Stomach (tissue), 9 donors: Measurements from ENCODE around the gene ACACA. TPM values are rescaled to one million over a fixed set of nuclear protein-coding genes. Genes with fewer than 3 reads are reported as not detected.

Experiments used
- DNase-seq, 2 donors: peaks; one replicate each; pipeline versions ENCODE4 v3.0.0 to v3.0.0-alpha.2; 2013 to 2019
- H3K27ac ChIP-seq, 5 donors: fragments of 200-600 bp in 4 of 5; sonication (generic) in 4 of 5; one replicate each; pipeline ENCODE4 v1.5.1; 2013 to 2019; ENCODE audit warnings: mild to moderate bottlenecking in 1 of 5, moderate library complexity in 1 of 5
- H3K27me3 ChIP-seq, 3 donors: fragments of 200-600 bp; sonication (generic); one replicate each; pipeline ENCODE4 v1.5.1; 2017 to 2019; ENCODE audit warnings: mixed run types in 1 of 3
- H3K36me3 ChIP-seq, 4 donors: fragments of 200-600 bp; sonication (generic); 1 replicate in 3 of 4; 2 replicates in 1 of 4; pipeline ENCODE4 v1.5.1; 2016 to 2019
- H3K4me1 ChIP-seq, 4 donors: fragments of 200-600 bp; sonication (generic); one replicate each; pipeline ENCODE4 v1.5.1; 2016 to 2019
- H3K4me3 ChIP-seq, 4 donors: fragments of 200-600 bp; sonication (generic) in 3 of 4; one replicate each; pipeline ENCODE4 v1.5.1; 2016 to 2019; ENCODE audit warnings: mild to moderate bottlenecking in 1 of 4
- H3K9me3 ChIP-seq, 4 donors: fragments of 200-600 bp; sonication (generic); one replicate each; pipeline ENCODE4 v1.5.1; 2016 to 2019
- EP300 ChIP-seq: sonication (generic); formaldehyde crosslinking; IDR thresholded peaks from one replicate; pipeline ENCODE4 v1.6.1; 2017; ENCODE audit warnings: antibody characterized with exemption
- POLR2A ChIP-seq, 4 donors: fragments of 450-650 bp; IDR thresholded peaks; one replicate each; pipeline ENCODE4 v1.6.1; 2016; ENCODE audit warnings: antibody characterized with exemption in 4 of 4, control low read depth in 2 of 4, mild to moderate bottlenecking in 1 of 4, moderate library complexity in 1 of 4
- POLR2AphosphoS5 ChIP-seq, 3 donors: sonication (generic); formaldehyde crosslinking; IDR thresholded peaks; one replicate each; pipeline ENCODE4 v1.6.1; 2016; ENCODE audit warnings: antibody characterized with exemption in 3 of 3
- WGBS, 5 donors: extraction: QIAGEN DNeasy Blood & Tissue Kit in 3 of 5; methylation state at CpG; one replicate each; pipeline versions ENCODE4 v1.1.5 to v1.1.7; 2013 to 2018; 5-methylcytosine and 5-hydroxymethylcytosine counted together
- intact Hi-C: fragments of 100-400 bp; cut with DNase I; formaldehyde crosslinking; loops from one replicate; pipeline ENCODE4 v1.15.1; 2023; ENCODE audit warnings: low total_unique reads
- polyA plus RNA-seq, 3 donors: library from polyadenylated mRNA; stranded (reverse); fragments of 200-250 nt; gene quantifications; one replicate each; pipeline ENCODE4 v1.2.3, GENCODE V29; 2013
- total RNA-seq, 5 donors: library from RNA; depleted of rRNA; stranded (reverse); fragments of >200 nt; gene quantifications; one replicate each; pipeline versions ENCODE4 v1.1.0 to v1.2.3, GENCODE V29; 2014 to 2016
- TF ChIP-seq, protein P1 (sequence below), 7 experiments: fragments of 450-650 bp in 4 of 7; fragments of 200-600 bp in 3 of 7; sonication (generic) in 3 of 7; IDR thresholded peaks; one replicate each; pipeline ENCODE4 v1.5.1; 2016 to 2019; ENCODE audit warnings: antibody characterized with exemption in 7 of 7, control low read depth in 2 of 7, mild to moderate bottlenecking in 1 of 7
- donor health status: healthy with polysubstance abuse.
- donor health status: Bipolar disorder and iron deficiency.
- donor health status: healthy.

ACACA gene
- total and polyA plus RNA-seq, 8 donors = 9.9 to 59.8 (median 27.7) TPM

DNA sequence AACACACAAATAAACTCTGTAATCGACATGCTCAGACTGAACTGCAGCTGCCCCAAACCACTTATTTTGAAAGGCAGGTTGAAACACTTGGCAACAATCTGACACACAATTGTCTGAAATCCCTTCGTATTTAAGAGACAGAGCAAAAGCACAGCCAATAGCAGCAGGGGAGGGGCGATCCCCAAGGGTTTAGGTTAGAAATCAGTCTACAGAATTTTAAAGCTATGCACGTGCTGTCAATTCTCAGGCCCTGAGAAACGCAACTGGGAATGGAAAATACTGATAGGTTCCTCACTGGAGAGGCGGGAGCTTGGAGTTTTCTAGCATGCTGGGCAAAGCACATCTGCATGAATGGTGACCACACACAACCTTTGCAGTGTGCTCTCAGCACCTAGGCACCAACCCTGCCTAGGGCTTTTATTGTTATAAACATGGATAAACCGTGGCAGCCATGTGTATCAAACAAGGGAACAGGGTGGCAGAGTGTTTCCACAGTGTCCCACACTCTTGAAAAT lies 289.9 kb downstream of the ACACA start:
- Histone ChIP-seq H3K36me3 (peaks cover 9 to 50% (median 41%) of the 10 kb centered on the region in 4 donors), H3K27ac (no peak overlapping the region), H3K27me3 (no peaks in the 10 kb centered on the region), H3K9me3 (no peaks in the 10 kb centered on the region), H3K4me3 (no peak overlapping the region), H3K4me1 (no peaks in the 10 kb centered on the region)
- no peak for DNase-seq
- WGBS, 5 donors = 66 to 78% (median 74%) methylated on average over 7 of the region's 7 CpGs
- TF ChIP-seq EP300 (no peak), POLR2A (IDR thresholded peaks at IDR 0.05) (no peak), POLR2AphosphoS5 (IDR thresholded peaks at IDR 0.05) (no peak)
- TF ChIP-seq, protein P1, sequence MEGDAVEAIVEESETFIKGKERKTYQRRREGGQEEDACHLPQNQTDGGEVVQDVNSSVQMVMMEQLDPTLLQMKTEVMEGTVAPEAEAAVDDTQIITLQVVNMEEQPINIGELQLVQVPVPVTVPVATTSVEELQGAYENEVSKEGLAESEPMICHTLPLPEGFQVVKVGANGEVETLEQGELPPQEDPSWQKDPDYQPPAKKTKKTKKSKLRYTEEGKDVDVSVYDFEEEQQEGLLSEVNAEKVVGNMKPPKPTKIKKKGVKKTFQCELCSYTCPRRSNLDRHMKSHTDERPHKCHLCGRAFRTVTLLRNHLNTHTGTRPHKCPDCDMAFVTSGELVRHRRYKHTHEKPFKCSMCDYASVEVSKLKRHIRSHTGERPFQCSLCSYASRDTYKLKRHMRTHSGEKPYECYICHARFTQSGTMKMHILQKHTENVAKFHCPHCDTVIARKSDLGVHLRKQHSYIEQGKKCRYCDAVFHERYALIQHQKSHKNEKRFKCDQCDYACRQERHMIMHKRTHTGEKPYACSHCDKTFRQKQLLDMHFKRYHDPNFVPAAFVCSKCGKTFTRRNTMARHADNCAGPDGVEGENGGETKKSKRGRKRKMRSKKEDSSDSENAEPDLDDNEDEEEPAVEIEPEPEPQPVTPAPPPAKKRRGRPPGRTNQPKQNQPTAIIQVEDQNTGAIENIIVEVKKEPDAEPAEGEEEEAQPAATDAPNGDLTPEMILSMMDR (IDR thresholded peaks at IDR 0.05) = no peak
- intact Hi-C loops = no loop called here

DNA sequence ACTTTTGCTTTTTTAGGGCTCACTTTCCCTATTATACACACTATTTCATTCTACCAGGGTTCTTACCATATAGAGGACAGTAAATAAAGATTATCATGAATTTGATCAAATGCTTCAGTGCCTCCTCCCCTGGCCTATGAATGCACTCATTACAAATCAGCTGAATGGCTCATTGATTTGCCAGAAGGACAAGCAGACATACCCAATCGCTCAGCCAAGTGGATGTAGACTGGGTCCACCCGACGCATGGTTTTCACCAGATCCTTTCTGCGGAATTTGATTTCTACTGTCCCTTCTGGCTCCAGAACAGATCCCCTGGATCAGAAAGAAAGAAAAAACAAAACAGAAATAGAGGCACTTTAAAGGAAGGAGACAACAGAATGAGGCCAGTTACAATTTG lies 295.3 kb downstream of the ACACA start:
- DNase-seq = no peak
- WGBS, 5 donors = 90 to 96% (median 95%) methylated on average over 4 of the region's 4 CpGs
- intact Hi-C loops = no loop called here
- Histone ChIP-seq H3K27ac (no peak overlapping the region), H3K4me3 (no peak overlapping the region), H3K36me3 (peaks cover 6 to 70% (median 51%) of the 10 kb centered on the region in 4 donors), H3K4me1 (peaks cover 0 to 15% (median 10%) of the 10 kb centered on the region in 4 donors), H3K27me3 (no peaks in the 10 kb centered on the region), H3K9me3 (no peaks in the 10 kb centered on the region)
- TF ChIP-seq EP300 (no peak), POLR2AphosphoS5 (IDR thresholded peaks at IDR 0.05) (no peak), POLR2A (IDR thresholded peaks at IDR 0.05) (no peak)
- TF ChIP-seq, protein P1 (IDR thresholded peaks at IDR 0.05) = no peak

DNA sequence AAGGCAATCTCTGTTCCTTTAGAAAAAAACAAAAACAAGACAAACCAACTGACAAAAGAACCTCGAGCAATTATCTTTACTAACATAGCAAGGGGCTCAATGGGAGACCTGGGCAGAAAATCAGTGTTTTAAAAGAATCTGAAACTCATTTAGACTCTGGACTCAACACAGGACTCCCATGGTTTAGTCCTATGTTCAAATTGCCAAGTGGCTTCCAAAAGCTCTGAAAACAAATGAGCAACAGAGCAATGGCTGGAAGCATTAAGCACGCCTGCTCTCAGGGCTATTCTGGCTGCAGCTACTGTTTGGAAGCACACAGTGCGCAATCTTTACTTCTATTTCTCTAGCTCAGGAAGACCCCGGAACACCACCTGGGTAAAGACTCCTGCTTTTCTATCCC lies 295.9 kb downstream of the ACACA start:
- H3K4me1 ChIP-seq = peaks cover 0 to 15% (median 10%) of the 10 kb centered on the region in 4 donors
- peaks cover 6 to 66% (median 45%) of the 10 kb centered on the region in 4 donors for H3K36me3 ChIP-seq
- 89 to 96% (median 93%) methylated on average over 4 of the region's 4 CpGs for whole genome bisulfite sequencing, 5 donors
- DNase-seq = no peak
- intact Hi-C loops = no loop called here
- H3K9me3 ChIP-seq = no peaks in the 10 kb centered on the region
- H3K27ac ChIP-seq = no peak overlapping the region
- TF ChIP-seq EP300 = no peak
- no peak for TF ChIP-seq POLR2A (IDR thresholded peaks at IDR 0.05)
- TF ChIP-seq, protein P1 (IDR thresholded peaks at IDR 0.05) = no peak
- TF ChIP-seq POLR2AphosphoS5 (IDR thresholded peaks at IDR 0.05) = no peak
- H3K27me3 ChIP-seq = no peaks in the 10 kb centered on the region
- H3K4me3 ChIP-seq = no peak overlapping the region

DNA sequence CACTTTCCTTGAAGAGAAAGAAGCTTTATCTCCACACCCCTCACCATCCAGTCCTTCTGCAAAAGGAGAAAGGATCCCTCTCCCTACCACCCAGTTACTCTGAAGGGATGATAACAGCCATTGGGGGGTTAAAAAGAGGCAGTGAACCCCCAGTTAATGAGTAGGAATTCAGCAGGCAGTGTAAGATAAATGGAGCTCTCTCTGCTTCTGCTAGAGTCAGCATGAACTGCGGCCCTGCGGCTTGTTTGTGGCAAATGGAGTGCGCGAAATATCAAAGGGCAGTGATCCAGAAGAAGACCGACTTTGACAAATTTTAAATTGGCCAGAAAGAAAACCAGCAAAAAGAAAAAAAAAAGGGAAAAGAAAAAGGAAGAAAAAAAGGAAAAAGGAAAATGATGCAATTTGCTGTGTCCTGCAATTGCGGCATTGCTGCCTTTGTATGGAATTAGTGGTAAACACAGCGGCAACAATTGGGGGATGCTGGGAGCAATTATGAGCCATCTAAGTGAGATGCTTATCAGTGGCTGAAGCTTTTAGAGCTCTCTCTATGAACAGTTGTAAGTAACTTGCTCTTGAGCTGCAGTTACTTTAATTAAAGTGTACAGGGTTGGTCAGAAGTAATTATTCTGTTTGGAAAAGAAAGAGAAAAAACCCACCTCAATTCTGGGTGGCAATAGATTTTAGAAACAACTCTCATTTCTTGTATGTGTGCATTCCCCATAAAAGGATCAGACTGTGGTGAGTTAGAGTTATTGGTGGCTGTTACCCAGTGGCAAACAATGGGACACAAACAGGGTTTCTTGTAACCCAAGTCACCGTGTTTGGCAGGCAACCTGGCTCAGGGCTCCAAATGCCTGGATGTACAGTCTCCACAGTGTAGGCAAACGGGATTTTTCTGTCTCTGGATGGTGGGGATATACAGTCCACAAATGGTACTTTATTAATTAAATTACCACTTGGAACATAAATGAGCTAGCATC lies 296.6 kb downstream of the ACACA start:
- H3K4me3 ChIP-seq = no peak overlapping the region
- peaks cover 0 to 15% (median 10%) of the 10 kb centered on the region in 4 donors for H3K4me1 ChIP-seq
- WGBS, 5 donors = 87 to 90% (median 90%) methylated on average over 9 of the region's 9 CpGs
- intact Hi-C loops = no loop called here
- peaks cover 6 to 71% (median 49%) of the 10 kb centered on the region in 4 donors for H3K36me3 ChIP-seq
- no peaks in the 10 kb centered on the region for H3K9me3 ChIP-seq
- H3K27me3 ChIP-seq = no peaks in the 10 kb centered on the region
- H3K27ac ChIP-seq = no peak overlapping the region
- TF ChIP-seq POLR2A (IDR thresholded peaks at IDR 0.05) (no peak), POLR2AphosphoS5 (IDR thresholded peaks at IDR 0.05) (no peak), EP300 (no peak)
- TF ChIP-seq, protein P1 (IDR thresholded peaks at IDR 0.05) = no peak
- DNase-seq = no peak
